NCI-H1930 (cell line): ENCODE results near the gene FMN1.
A peak's percentile ranks its signal among the peaks of the same experiment; 100 is the strongest.

Experiments
- DNase-seq, 2 experiments: peaks; one replicate each; lab custom pipeline; 2025; lab: John Stamatoyannopoulos, UW

Gene FMN1

GRCh38 chr15:33016405-33017024, 178.0 kb downstream of the FMN1 start:
- DNase-seq, result no peak

- DNase-seq, result no peak
Observed at GRCh38 chr15:33014586-33014985, 179.9 kb downstream of the FMN1 start.

- no peak for DNase-seq
Observed at GRCh38 chr15:33013827-33014445, 180.6 kb downstream of the FMN1 start.

- no peak for DNase-seq
Observed at GRCh38 chr15:33011976-33012375, 182.5 kb downstream of the FMN1 start.

GRCh38 chr15:33009603-33010002, 184.9 kb downstream of the FMN1 start:
- DNase-seq, result no peak

GRCh38 chr15:33009026-33009425, 185.5 kb downstream of the FMN1 start:
- DNase-seq, result no peak

GRCh38 chr15:33008284-33008995, 186.1 kb downstream of the FMN1 start:
- DNase-seq, result no peak

GRCh38 chr15:33007303-33007855, 187.1 kb downstream of the FMN1 start:
- DNase-seq, result no peak

- no peak for DNase-seq
Observed at GRCh38 chr15:33005582-33005981, 188.9 kb downstream of the FMN1 start.

GRCh38 chr15:33001926-33002325, 192.6 kb downstream of the FMN1 start:
- no peak for DNase-seq

- no peak for DNase-seq
Observed at GRCh38 chr15:32998979-32999672, 195.4 kb downstream of the FMN1 start.

GRCh38 chr15:32998182-32998581, 196.3 kb downstream of the FMN1 start:
- no peak for DNase-seq

GRCh38 chr15:32994810-32995424, 199.6 kb downstream of the FMN1 start:
- peak in 1 of 2 experiments; percentile 22 for DNase-seq

- no peak for DNase-seq
Observed at GRCh38 chr15:32993285-32993684, 201.2 kb downstream of the FMN1 start.

GRCh38 chr15:32991619-32992111, 202.8 kb downstream of the FMN1 start:
- DNase-seq, result no peak

- DNase-seq, result no peak
Observed at GRCh38 chr15:32990071-32990470, 204.4 kb downstream of the FMN1 start.

GRCh38 chr15:32987067-32987466, 207.4 kb downstream of the FMN1 start:
- DNase-seq, result no peak

- DNase-seq, result no peak
Observed at GRCh38 chr15:32986147-32986546, 208.4 kb downstream of the FMN1 start.

- no peak for DNase-seq
Observed at GRCh38 chr15:32983679-32984078, 210.8 kb downstream of the FMN1 start.

GRCh38 chr15:32982001-32982400, 212.5 kb downstream of the FMN1 start:
- DNase-seq, result no peak

- no peak for DNase-seq
Observed at GRCh38 chr15:32981536-32981935, 213.0 kb downstream of the FMN1 start.

GRCh38 chr15:32979710-32980109, 214.8 kb downstream of the FMN1 start:
- DNase-seq, result no peak
